CD14-positive monocyte (primary cell): ENCODE results near the gene SEMA3D. TPM values are rescaled to one million over a fixed set of nuclear protein-coding genes. Genes with fewer than 3 reads are reported as not detected.

ENCODE experiments used
- DNase-seq, 3 donors: peaks; one replicate each; pipeline ENCODE4 v3.0.0-alpha.2; 2011 to 2022
- H2AFZ ChIP-seq: 2 replicates; pipeline ENCODE4 v1.6.0; 2012; ENCODE audit warnings: mild to moderate bottlenecking, low read depth, low read length, inconsistent platforms; ENCODE audit not compliant: insufficient read depth, poor library complexity, severe bottlenecking
- H3K27ac ChIP-seq, 2 donors: 1 replicate in 1 of 2; 2 replicates in 1 of 2; pipeline ENCODE4 v1.5.1; 2012 to 2013; ENCODE audit warnings: low read length in 2 of 2, control low read depth in 1 of 2, inconsistent platforms in 1 of 2, low read depth in 1 of 2, mild to moderate bottlenecking in 1 of 2
- H3K27me3 ChIP-seq, 2 donors: one replicate each; pipeline versions ENCODE4 v1.6.0 to v1.6.1; 2011 to 2013; ENCODE audit warnings: low read length in 2 of 2; ENCODE audit not compliant: control insufficient read depth in 2 of 2, insufficient read depth in 2 of 2
- H3K36me3 ChIP-seq, 2 donors: replicated peaks in 1 of 2; 1 replicate in 1 of 2; 2 replicates in 1 of 2; pipeline versions ENCODE4 v1.5.1 to v1.6.1; 2012 to 2013; ENCODE audit warnings: low read length in 2 of 2, control low read depth in 1 of 2, inconsistent platforms in 1 of 2, mild to moderate bottlenecking in 1 of 2; ENCODE audit not compliant: insufficient read depth in 2 of 2, control insufficient read depth in 1 of 2
- H3K4me1 ChIP-seq, 2 donors: 1 replicate in 1 of 2; 2 replicates in 1 of 2; pipeline versions ENCODE4 v1.5.1 to v1.6.1; 2012 to 2013; ENCODE audit warnings: low read length in 2 of 2, control low read depth in 1 of 2, inconsistent platforms in 1 of 2, mild to moderate bottlenecking in 1 of 2, moderate library complexity in 1 of 2; ENCODE audit not compliant: insufficient read depth in 2 of 2, control insufficient read depth in 1 of 2
- H3K4me2 ChIP-seq: replicated peaks from 2 replicates; pipeline ENCODE3; 2012; ENCODE audit warnings: low read length, moderate library complexity, mild to moderate bottlenecking; ENCODE audit not compliant: poor library complexity, severe bottlenecking; ENCODE audit errors: extremely low read depth
- H3K4me3 ChIP-seq, 3 experiments: fragments of 200-600 bp in 1 of 3; sonication (generic) in 1 of 3; replicated peaks in 1 of 3; 1 replicate in 2 of 3; 2 replicates in 1 of 3; pipeline ENCODE4 v1.5.1; 2011 to 2013; ENCODE audit warnings: low read length in 3 of 3, mild to moderate bottlenecking in 3 of 3, control low read depth in 2 of 3, low read depth in 2 of 3, inconsistent platforms in 1 of 3, moderate library complexity in 1 of 3
- H3K79me2 ChIP-seq: 2 replicates; pipeline ENCODE4 v1.6.0; 2012; ENCODE audit warnings: mild to moderate bottlenecking, control low read depth, inconsistent platforms, low read length, moderate library complexity; ENCODE audit not compliant: insufficient read depth
- H3K9ac ChIP-seq: 2 replicates; pipeline ENCODE4 v1.6.0; 2017; ENCODE audit warnings: low read length, mild to moderate bottlenecking; ENCODE audit not compliant: insufficient read depth, poor library complexity, severe bottlenecking
- H3K9me3 ChIP-seq, 2 donors: replicated peaks in 1 of 2; 1 replicate in 1 of 2; 2 replicates in 1 of 2; pipeline versions ENCODE4 v1.5.1 to v1.6.1; 2012 to 2013; ENCODE audit warnings: low read length in 2 of 2, control low read depth in 1 of 2; ENCODE audit not compliant: control insufficient read depth in 1 of 2, insufficient read depth in 1 of 2
- H4K20me1 ChIP-seq: 2 replicates; pipeline ENCODE4 v1.6.0; 2012; ENCODE audit warnings: mild to moderate bottlenecking, low read length, control low read depth, moderate library complexity; ENCODE audit not compliant: insufficient read depth
- H3K27ac Mint-ChIP-seq, 7 donors: one replicate each; pipeline ENCODE4 v1.8.0; 2020; ENCODE audit warnings: mild to moderate bottlenecking in 7 of 7, mixed read lengths in 7 of 7, moderate library complexity in 6 of 7, inconsistent platforms in 2 of 7
- H3K27me3 Mint-ChIP-seq, 3 donors: one replicate each; pipeline ENCODE4 v1.8.0; 2021 to 2022; ENCODE audit warnings: low read depth in 3 of 3, mild to moderate bottlenecking in 3 of 3, mixed read lengths in 3 of 3, moderate library complexity in 3 of 3, inconsistent platforms in 1 of 3
- H3K36me3 Mint-ChIP-seq, 2 donors: one replicate each; pipeline ENCODE4 v1.8.0; 2020; ENCODE audit warnings: mixed read lengths in 2 of 2, inconsistent platforms in 1 of 2, mild to moderate bottlenecking in 1 of 2
- H3K4me1 Mint-ChIP-seq: one replicate; pipeline ENCODE4 v1.8.0; 2020; ENCODE audit warnings: mild to moderate bottlenecking, mixed read lengths
- H3K4me3 Mint-ChIP-seq, 2 donors: one replicate each; pipeline ENCODE4 v1.8.0; 2020; ENCODE audit warnings: mild to moderate bottlenecking in 2 of 2, mixed read lengths in 2 of 2, moderate library complexity in 1 of 2
- H3K9me3 Mint-ChIP-seq, 7 donors: one replicate each; pipeline ENCODE4 v1.8.0; 2020 to 2022; ENCODE audit warnings: mixed read lengths in 7 of 7, mild to moderate bottlenecking in 6 of 7, moderate library complexity in 6 of 7, inconsistent platforms in 2 of 7
- WGBS: methylation state at CpG from one replicate; pipeline ENCODE4 v1.1.5; 2013; ENCODE audit warnings: missing lambda C conversion rate; ENCODE audit not compliant: insufficient coverage; 5-methylcytosine and 5-hydroxymethylcytosine counted together
- intact Hi-C, 2 donors: fragments of 100-400 bp; cut with micrococcal nuclease; formaldehyde crosslinking; loops; one replicate each; pipeline versions ENCODE4 v1.15.0 to v1.15.1; 2023
- polyA plus RNA-seq, 3 donors: library from polyadenylated mRNA; depleted of rRNA in 1 of 3; unstranded in 2 of 3; stranded (reverse) in 1 of 3; fragments of 300-500 nt in 2 of 3; fragments of >200 nt in 1 of 3; fragmentation: Illumina TruSeq in 2 of 3; gene quantifications; 1 replicate in 2 of 3; 2 replicates in 1 of 3; pipeline ENCODE4 v1.2.3, GENCODE V29; 2012 to 2021
- TF ChIP-seq, protein P1 (sequence below): fragments of 200-600 bp; IDR thresholded peaks from one replicate; pipeline ENCODE4 v1.8.0; 2022; ENCODE audit warnings: antibody characterized with exemption, mild to moderate bottlenecking

The SEMA3D gene
- polyA plus RNA-seq, 3 donors, result not detected

DNA sequence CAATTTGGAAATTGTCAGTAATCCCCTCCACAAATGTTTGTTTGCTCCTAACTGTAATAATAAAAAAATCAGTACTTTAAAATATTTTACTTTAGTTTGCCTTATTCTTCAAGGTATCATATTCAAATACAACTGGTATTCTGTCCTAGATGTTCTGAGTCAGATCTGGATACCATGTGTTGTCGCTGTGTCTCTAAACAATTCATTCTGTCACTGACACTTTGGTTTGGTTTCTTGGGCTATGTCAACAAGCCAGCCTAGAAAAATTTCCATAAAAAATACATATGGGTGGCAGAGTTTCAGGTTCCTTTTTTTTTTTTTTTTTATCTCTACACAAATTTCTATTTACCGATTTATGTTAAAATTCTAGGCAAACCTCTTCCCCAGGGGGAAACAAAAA lies 33.2 kb upstream of the SEMA3D start:
- Mint-ChIP-seq H3K27ac (no peak overlapping the region), H3K4me1 (no peaks in the 10 kb centered on the region), H3K27me3 (no peaks in the 10 kb centered on the region), H3K4me3 (no peak overlapping the region), H3K9me3 (peaks cover 0 to 1% (median 0%) of the 10 kb centered on the region in 7 donors), H3K36me3 (no peaks in the 10 kb centered on the region)
- Histone ChIP-seq H3K4me1 (no peaks in the 10 kb centered on the region), H3K27ac (no peak overlapping the region), H3K9me3 (no peaks in the 10 kb centered on the region), H3K4me2 (no peak overlapping the region), H3K4me3 (no peak overlapping the region), H4K20me1 (no peaks in the 10 kb centered on the region), H2AFZ (no peak overlapping the region), H3K9ac (no peak overlapping the region), H3K36me3 (no peaks in the 10 kb centered on the region), H3K79me2 (no peaks in the 10 kb centered on the region), H3K27me3 (no peaks in the 10 kb centered on the region)
- TF ChIP-seq, protein P1, sequence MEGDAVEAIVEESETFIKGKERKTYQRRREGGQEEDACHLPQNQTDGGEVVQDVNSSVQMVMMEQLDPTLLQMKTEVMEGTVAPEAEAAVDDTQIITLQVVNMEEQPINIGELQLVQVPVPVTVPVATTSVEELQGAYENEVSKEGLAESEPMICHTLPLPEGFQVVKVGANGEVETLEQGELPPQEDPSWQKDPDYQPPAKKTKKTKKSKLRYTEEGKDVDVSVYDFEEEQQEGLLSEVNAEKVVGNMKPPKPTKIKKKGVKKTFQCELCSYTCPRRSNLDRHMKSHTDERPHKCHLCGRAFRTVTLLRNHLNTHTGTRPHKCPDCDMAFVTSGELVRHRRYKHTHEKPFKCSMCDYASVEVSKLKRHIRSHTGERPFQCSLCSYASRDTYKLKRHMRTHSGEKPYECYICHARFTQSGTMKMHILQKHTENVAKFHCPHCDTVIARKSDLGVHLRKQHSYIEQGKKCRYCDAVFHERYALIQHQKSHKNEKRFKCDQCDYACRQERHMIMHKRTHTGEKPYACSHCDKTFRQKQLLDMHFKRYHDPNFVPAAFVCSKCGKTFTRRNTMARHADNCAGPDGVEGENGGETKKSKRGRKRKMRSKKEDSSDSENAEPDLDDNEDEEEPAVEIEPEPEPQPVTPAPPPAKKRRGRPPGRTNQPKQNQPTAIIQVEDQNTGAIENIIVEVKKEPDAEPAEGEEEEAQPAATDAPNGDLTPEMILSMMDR, result no peak
- WGBS, result no CpG with 5 or more reads among the region's 2 CpGs
- no peak for DNase-seq
- intact Hi-C loops, result no loop called here

DNA sequence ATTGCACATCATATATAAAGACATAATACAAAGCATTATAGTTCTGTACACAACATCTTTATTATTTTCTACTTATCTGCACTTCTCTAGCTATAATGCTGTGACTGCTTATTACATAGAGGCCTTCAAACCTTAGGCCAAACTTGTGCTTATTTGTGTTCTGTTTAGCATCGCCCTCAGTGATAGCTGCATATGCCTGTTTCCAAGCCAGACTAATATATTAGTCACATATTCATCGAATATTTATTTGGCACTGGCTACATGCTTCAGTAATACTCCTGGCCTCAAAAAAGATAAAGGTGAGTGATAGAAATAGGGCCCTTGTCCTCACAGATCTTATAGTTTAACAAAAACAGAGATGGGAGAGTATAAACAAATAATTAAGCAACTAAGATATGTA lies 30.2 kb upstream of the SEMA3D start:
- H3K4me3 Mint-ChIP-seq, result no peak overlapping the region
- Histone ChIP-seq H3K36me3 (no peaks in the 10 kb centered on the region), H2AFZ (no peak overlapping the region), H3K9ac (no peak overlapping the region), H3K27ac (no peak overlapping the region), H3K4me3 (no peak overlapping the region), H3K4me2 (no peak overlapping the region), H3K27me3 (no peaks in the 10 kb centered on the region), H4K20me1 (no peaks in the 10 kb centered on the region), H3K79me2 (no peaks in the 10 kb centered on the region), H3K9me3 (no peaks in the 10 kb centered on the region), H3K4me1 (no peaks in the 10 kb centered on the region)
- DNase-seq, result no peak
- intact Hi-C loops, result no loop called here
- TF ChIP-seq, protein P1, result no peak
- H3K4me1 Mint-ChIP-seq, result no peaks in the 10 kb centered on the region
- no peaks in the 10 kb centered on the region for H3K27me3 Mint-ChIP-seq
- peaks cover 0 to 1% (median 0%) of the 10 kb centered on the region in 7 donors for H3K9me3 Mint-ChIP-seq
- no peaks in the 10 kb centered on the region for H3K36me3 Mint-ChIP-seq
- WGBS, result no CpG with 5 or more reads among the region's 2 CpGs
- H3K27ac Mint-ChIP-seq, result no peak overlapping the region
